ENCODE measurements around the gene UBE2D1. TPM values are rescaled to one million over a fixed set of nuclear protein-coding genes. Genes with fewer than 3 reads are reported as not detected.

Gene UBE2D1
- total RNA-seq, 2 donors from 2014 or later: 9.8 to 11.4 TPM

- intact Hi-C loops (cut with DNase I): no loop called here
- TF ChIP-seq POLR2AphosphoS5 (IDR thresholded peaks at IDR 0.05) (no peak), CTCF (IDR thresholded peaks at IDR 0.05) (no peak), POLR2A (IDR thresholded peaks at IDR 0.05) (no peak)
These were observed 23.8 kb upstream of the UBE2D1 start for GRCh38 chr10:58311026-58311425.

GRCh38 chr10:58316874-58317273 lies 17.9 kb upstream of the UBE2D1 start:
- H3K27ac ChIP-seq: no peak overlapping the region
- no peaks in the 10 kb centered on the region for H3K4me1 ChIP-seq (replicated peaks)
- no peaks in the 10 kb centered on the region for H3K9me3 ChIP-seq
- no peak for TF ChIP-seq POLR2AphosphoS5 (IDR thresholded peaks at IDR 0.05)
- TF ChIP-seq CTCF (IDR thresholded peaks at IDR 0.05): no peak
- no peak for TF ChIP-seq POLR2A (IDR thresholded peaks at IDR 0.05)
- no peaks in the 10 kb centered on the region for H3K27me3 ChIP-seq (replicated peaks; ENCODE audit: insufficient read depth)
- no peak for DNase-seq (ENCODE audit: low spot score)
- H3K36me3 ChIP-seq: no peaks in the 10 kb centered on the region
- intact Hi-C loops (cut with DNase I): no loop called here
- H3K4me3 ChIP-seq: no peak overlapping the region

More at GRCh38 chr10:58311026-58311425, 23.8 kb upstream of the UBE2D1 start:
- Histone ChIP-seq H3K27me3 (replicated peaks; ENCODE audit: insufficient read depth) (no peaks in the 10 kb centered on the region), H3K4me3 (no peak overlapping the region), H3K36me3 (no peaks in the 10 kb centered on the region), H3K4me1 (replicated peaks) (no peaks in the 10 kb centered on the region), H3K27ac (no peak overlapping the region), H3K9me3 (no peaks in the 10 kb centered on the region)
- DNase-seq (ENCODE audit: low spot score): no peak

GRCh38 chr10:58318346-58318745 lies 16.5 kb upstream of the UBE2D1 start:
- no peak overlapping the region for H3K27ac ChIP-seq
- no peaks in the 10 kb centered on the region for H3K27me3 ChIP-seq (replicated peaks; ENCODE audit: insufficient read depth)
- no peak for TF ChIP-seq POLR2AphosphoS5 (IDR thresholded peaks at IDR 0.05)
- DNase-seq (ENCODE audit: low spot score): no peak
- no peaks in the 10 kb centered on the region for H3K9me3 ChIP-seq
- no peaks in the 10 kb centered on the region for H3K36me3 ChIP-seq
- no peaks in the 10 kb centered on the region for H3K4me1 ChIP-seq (replicated peaks)
- intact Hi-C loops (cut with DNase I): no loop called here
- WGBS: 65% methylated on average over 2 of the region's 2 CpGs
- no peak overlapping the region for H3K4me3 ChIP-seq

GRCh38 chr10:58319599-58319998 lies 15.2 kb upstream of the UBE2D1 start:
- Histone ChIP-seq H3K27ac (no peak overlapping the region), H3K9me3 (no peaks in the 10 kb centered on the region), H3K4me1 (replicated peaks) (no peaks in the 10 kb centered on the region), H3K36me3 (no peaks in the 10 kb centered on the region), H3K4me3 (no peak overlapping the region), H3K27me3 (replicated peaks; ENCODE audit: insufficient read depth) (no peaks in the 10 kb centered on the region)
- WGBS: 97% methylated on average over 1 of the region's 1 CpG
- DNase-seq (ENCODE audit: low spot score): no peak
- intact Hi-C loops (cut with DNase I): no loop called here
- TF ChIP-seq POLR2A (IDR thresholded peaks at IDR 0.05) (no peak), POLR2AphosphoS5 (IDR thresholded peaks at IDR 0.05) (no peak), CTCF (IDR thresholded peaks at IDR 0.05) (no peak)

GRCh38 chr10:58320351-58321049 lies 14.3 kb upstream of the UBE2D1 start:
- no peak for DNase-seq (ENCODE audit: low spot score)
- Histone ChIP-seq H3K27ac (no peak overlapping the region), H3K4me1 (replicated peaks) (no peaks in the 10 kb centered on the region), H3K4me3 (no peak overlapping the region), H3K36me3 (no peaks in the 10 kb centered on the region), H3K9me3 (no peaks in the 10 kb centered on the region), H3K27me3 (replicated peaks; ENCODE audit: insufficient read depth) (no peaks in the 10 kb centered on the region)
- TF ChIP-seq POLR2A (IDR thresholded peaks at IDR 0.05) (no peak), CTCF (IDR thresholded peaks at IDR 0.05) (no peak), POLR2AphosphoS5 (IDR thresholded peaks at IDR 0.05) (no peak)
- 96% methylated on average over 4 of the region's 4 CpGs for WGBS
- intact Hi-C loops (cut with DNase I): no loop called here

All from prostate gland (tissue), 2 donors.